AG04449 (cell line): ENCODE results near the gene C10orf95.

Source experiments
- CTCF ChIA-PET: fragments of 350-600 bp; formaldehyde crosslinking; extraction: SDS; loops from one replicate; lab custom pipeline; 2021; ENCODE audit warnings: antibody characterized with exemption; lab: Yijun Ruan, JAX
- POLR2A ChIA-PET: fragments of 400-600, 350-600 bp; formaldehyde crosslinking; extraction: SDS; loops from one replicate; lab custom pipeline; 2020; ENCODE audit warnings: antibody characterized with exemption, inconsistent platforms; lab: Yijun Ruan, JAX
- DNase-seq: peaks from one replicate; pipeline ENCODE4 v3.0.0-alpha.2; 2010; ENCODE audit warnings: low read depth, low spot score
- H3K4me3 ChIP-seq: 2 replicates; pipeline ENCODE4 v1.5.1; 2011; ENCODE audit warnings: low read depth, mild to moderate bottlenecking, control low read depth, low read length
- TF ChIP-seq, protein P1 (sequence below): IDR thresholded peaks from one replicate; pipeline ENCODE4 v1.5.1; 2011; ENCODE audit warnings: mild to moderate bottlenecking, moderate library complexity, low read length, control low read depth, inconsistent platforms; ENCODE audit not compliant: insufficient read depth; ENCODE audit errors: missing control alignments

Gene C10orf95

GRCh38 chr10:102426803-102427287, 24.5 kb downstream of the C10orf95 start:
- no peak for DNase-seq
- no peak overlapping the region for H3K4me3 ChIP-seq
- ChIA-PET POLR2A (interaction anchor here (0.6 to 1.2 kb wide), 2 partner anchors 36 to 197 kb away, joined by 3 read pairs; no protein-coding TSS in a partner anchor), CTCF (interaction anchor here (1.3 to 9.9 kb wide), 6 partner anchors 25 to 257 kb away, joined by 3 to 157 read pairs (median 6); partner anchors contain the start of genes ELOVL3 and NFKB2)
- TF ChIP-seq, protein P1, sequence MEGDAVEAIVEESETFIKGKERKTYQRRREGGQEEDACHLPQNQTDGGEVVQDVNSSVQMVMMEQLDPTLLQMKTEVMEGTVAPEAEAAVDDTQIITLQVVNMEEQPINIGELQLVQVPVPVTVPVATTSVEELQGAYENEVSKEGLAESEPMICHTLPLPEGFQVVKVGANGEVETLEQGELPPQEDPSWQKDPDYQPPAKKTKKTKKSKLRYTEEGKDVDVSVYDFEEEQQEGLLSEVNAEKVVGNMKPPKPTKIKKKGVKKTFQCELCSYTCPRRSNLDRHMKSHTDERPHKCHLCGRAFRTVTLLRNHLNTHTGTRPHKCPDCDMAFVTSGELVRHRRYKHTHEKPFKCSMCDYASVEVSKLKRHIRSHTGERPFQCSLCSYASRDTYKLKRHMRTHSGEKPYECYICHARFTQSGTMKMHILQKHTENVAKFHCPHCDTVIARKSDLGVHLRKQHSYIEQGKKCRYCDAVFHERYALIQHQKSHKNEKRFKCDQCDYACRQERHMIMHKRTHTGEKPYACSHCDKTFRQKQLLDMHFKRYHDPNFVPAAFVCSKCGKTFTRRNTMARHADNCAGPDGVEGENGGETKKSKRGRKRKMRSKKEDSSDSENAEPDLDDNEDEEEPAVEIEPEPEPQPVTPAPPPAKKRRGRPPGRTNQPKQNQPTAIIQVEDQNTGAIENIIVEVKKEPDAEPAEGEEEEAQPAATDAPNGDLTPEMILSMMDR = no peak

DNA sequence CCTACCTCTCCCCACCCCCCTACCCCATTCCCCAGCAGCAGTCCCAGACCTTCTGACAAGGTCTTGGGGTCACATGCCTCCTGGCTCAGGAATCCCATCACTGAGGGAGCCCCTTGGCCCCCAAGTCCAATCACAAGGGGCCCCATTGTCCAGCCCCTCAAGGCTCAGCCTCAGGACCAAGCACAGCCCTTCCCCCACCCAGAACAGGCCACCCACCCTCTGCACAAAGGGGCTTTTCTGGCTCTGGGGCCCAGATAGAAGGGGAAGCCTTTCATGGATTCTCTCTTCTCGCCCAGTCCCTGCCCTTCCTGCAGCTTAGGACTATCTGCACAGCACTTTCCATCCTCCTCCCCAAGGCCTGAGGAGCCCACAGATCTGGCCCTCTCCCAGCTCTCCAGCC, 25.9 kb downstream of the C10orf95 start:
- ChIA-PET CTCF (interaction anchor here (0.7 to 9.9 kb wide), 4 partner anchors 29 to 256 kb away, joined by 4 to 157 read pairs (median 72); partner anchors contain the start of genes ELOVL3 and NFKB2), POLR2A (no interaction called here)
- no peak overlapping the region for H3K4me3 ChIP-seq
- no peak for DNase-seq
- TF ChIP-seq, protein P1 = no peak

DNA sequence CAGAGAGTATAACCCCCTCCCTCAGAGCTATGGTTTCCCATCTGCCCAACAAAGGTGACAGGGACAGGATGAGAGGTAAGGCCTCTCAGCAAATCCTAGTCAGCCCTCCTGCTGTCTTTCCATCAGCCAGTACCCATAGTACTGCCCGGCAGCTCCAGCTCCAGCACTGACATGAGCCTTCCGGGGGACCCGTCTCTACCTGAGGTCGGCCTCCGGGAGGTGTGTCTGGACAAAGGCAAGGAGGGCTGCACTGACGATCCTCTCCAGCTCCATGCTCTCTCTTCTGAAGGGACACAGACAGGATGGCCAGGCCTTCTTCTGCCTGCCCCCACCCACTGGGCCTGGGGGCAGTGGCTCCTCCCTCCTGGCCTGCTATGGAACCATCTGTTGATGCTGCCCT, 26.4 kb downstream of the C10orf95 start:
- ChIA-PET POLR2A (no interaction called here), CTCF (interaction anchor here (1.0 to 9.9 kb wide), 9 partner anchors 8 to 255 kb away, joined by 3 to 157 read pairs (median 15); partner anchors contain the start of genes C10orf95, CUEDC2, ELOVL3 and NFKB2)
- TF ChIP-seq, protein P1 = no peak
- no peak overlapping the region for H3K4me3 ChIP-seq
- no peak for DNase-seq

GRCh38 chr10:102424145-102424544, 27.2 kb downstream of the C10orf95 start:
- CTCF ChIA-PET = interaction anchor here (0.8 to 9.9 kb wide), 15 partner anchors 9 to 254 kb away, joined by 3 to 157 read pairs (median 15); partner anchors contain the start of genes C10orf95, CUEDC2, ELOVL3 and NFKB2
- TF ChIP-seq, protein P1 = no peak
- no peak for DNase-seq
- POLR2A ChIA-PET = no interaction called here
- no peak overlapping the region for H3K4me3 ChIP-seq

- POLR2A ChIA-PET = interaction anchor here (3.9 kb wide), 1 partner anchor 9 kb away, joined by 31 read pairs; the partner anchor contains the start of gene CUEDC2
- TF ChIP-seq, protein P1 = no peak
- CTCF ChIA-PET = interaction anchor here (0.8 to 9.9 kb wide), 22 partner anchors 10 to 254 kb away, joined by 3 to 157 read pairs (median 8); partner anchors contain the start of genes ACTR1A, C10orf95, CUEDC2 and ELOVL3
- DNase-seq = no peak
- H3K4me3 ChIP-seq = no peak overlapping the region
These were observed 27.9 kb downstream of the C10orf95 start for GRCh38 chr10:102423372-102423968.
